PFSK-1 (cell line): ENCODE results near the gene RIMS4.

Experiments
- FOXP2 ChIP-seq: optimal IDR thresholded peaks from 2 replicates; pipeline ENCODE3; 2011; ENCODE audit warnings: borderline replicate concordance, control low read depth, inconsistent platforms; ENCODE audit not compliant: insufficient read depth; ENCODE audit errors: extremely low read length, extremely low read depth
- POLR2AphosphoS5 ChIP-seq: IDR thresholded peaks from 2 replicates; pipeline ENCODE4 v1.6.1; 2012; ENCODE audit warnings: low read depth, mild to moderate bottlenecking, control low read depth, low read length, moderate library complexity
- SIN3A ChIP-seq: IDR thresholded peaks from 2 replicates; pipeline ENCODE4 v1.6.1; 2012; ENCODE audit warnings: mild to moderate bottlenecking, low read length, moderate library complexity, borderline replicate concordance; ENCODE audit not compliant: insufficient read depth

DNA sequence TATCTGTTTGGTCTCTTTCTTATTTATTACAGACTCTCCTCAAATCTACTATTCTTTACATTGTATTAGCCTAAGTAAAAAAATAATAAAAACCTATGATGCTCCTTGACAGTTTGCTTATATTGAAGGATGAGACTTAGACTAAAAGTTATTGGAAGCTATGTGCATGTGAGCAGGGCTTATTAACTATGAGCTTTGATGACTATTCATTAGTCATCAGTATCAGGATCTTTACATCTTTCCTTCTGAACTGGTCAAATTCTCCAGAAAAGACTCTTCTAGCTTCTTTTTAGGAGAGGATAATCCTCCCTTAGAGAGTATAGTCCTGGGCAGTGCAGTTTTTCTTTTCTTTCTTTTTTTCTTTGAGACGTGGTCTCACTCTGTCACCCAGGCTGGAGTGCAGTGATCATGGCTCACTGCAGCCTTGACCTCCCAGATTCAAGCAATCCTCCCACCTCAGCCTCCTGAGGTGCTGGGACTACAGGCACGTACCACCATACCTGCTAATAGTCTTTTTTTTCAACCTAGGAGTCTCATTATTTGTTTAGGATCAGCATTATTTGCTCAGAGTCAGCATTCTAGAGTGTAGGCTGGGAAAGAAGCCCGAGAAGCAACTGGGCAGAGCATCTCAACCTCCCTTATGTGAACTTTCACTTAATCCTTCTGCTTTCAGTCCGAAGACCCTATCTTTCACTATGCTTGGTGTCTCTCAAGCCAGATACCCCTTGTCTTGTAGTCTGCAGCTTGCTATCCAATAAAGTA lies 38.1 kb upstream of the RIMS4 start:
- TF ChIP-seq FOXP2 = no peak
- TF ChIP-seq SIN3A = no peak
- no peak for TF ChIP-seq POLR2AphosphoS5
